Right lobe of liver (tissue), 6 donors: ENCODE data around the gene ANKS1B. TPM values are rescaled to one million over a fixed set of nuclear protein-coding genes. Genes with fewer than 3 reads are reported as not detected.
"Not testable (repeated sequence)": the region's sequence is repeated elsewhere in the genome, so short reads cannot be mapped to it uniquely, and the experiment has no call there.

Experiments
- ATAC-seq, 4 donors: fragments of 200-7000 bp; cut with Tn5 transposase; one replicate each; pipeline ENCODE4 v1.9.1; 2020; ENCODE audit warnings: mild to moderate bottlenecking in 4 of 4, moderate library complexity in 4 of 4
- DNase-seq, 3 donors: peaks; one replicate each; pipeline ENCODE4 v3.0.0-alpha.2; 2020
- H3K27ac ChIP-seq, 3 donors: fragments of 200-600 bp; one replicate each; pipeline ENCODE4 v1.8.0; 2022
- H3K27me3 ChIP-seq, 2 donors: fragments of 200-600 bp; one replicate each; pipeline ENCODE4 v1.8.0; 2022
- H3K36me3 ChIP-seq, 4 donors: fragments of 200-600 bp; sonication (generic) in 1 of 4; one replicate each; pipeline versions ENCODE4 v1.5.1 to v1.8.0; 2017 to 2022; ENCODE audit warnings: control low read depth in 1 of 4
- H3K4me1 ChIP-seq, 4 donors: fragments of 200-600 bp; sonication (generic) in 1 of 4; one replicate each; pipeline versions ENCODE4 v1.5.1 to v1.8.0; 2017 to 2022; ENCODE audit warnings: control low read depth in 1 of 4
- H3K4me3 ChIP-seq, 3 donors: fragments of 200-600 bp; one replicate each; pipeline ENCODE4 v1.8.0; 2022
- H3K9me3 ChIP-seq, 4 donors: fragments of 200-600 bp; sonication (generic) in 1 of 4; one replicate each; pipeline versions ENCODE4 v1.5.1 to v1.8.0; 2017 to 2022; ENCODE audit warnings: control low read depth in 1 of 4
- POLR2A ChIP-seq: fragments of 450-650 bp; IDR thresholded peaks from one replicate; pipeline ENCODE4 v1.6.1; 2017; ENCODE audit warnings: antibody characterized with exemption, mild to moderate bottlenecking
- WGBS: methylation state at CpG from one replicate; pipeline ENCODE4 v1.1.6; 2018; ENCODE audit warnings: low coverage, low lambda C conversion rate; ENCODE audit not compliant: insufficient coverage; ENCODE audit errors: missing lambda C conversion rate; 5-methylcytosine and 5-hydroxymethylcytosine counted together
- intact Hi-C, 2 donors: fragments of 100-400 bp; cut with DNase I; formaldehyde crosslinking; loops; one replicate each; pipeline versions ENCODE4 v1.11.2 to v1.14.1; 2022
- total RNA-seq, 6 experiments: library from RNA; depleted of rRNA in 2 of 6; stranded (reverse); fragments of >200 nt in 2 of 6; fragmentation: NEBNext Ultra II Directional in 3 of 6; extraction: Animal tissue kit (Norgen Biotek cat#: 25700) in 3 of 6; gene quantifications; one replicate each; pipeline versions ENCODE4 v1.1.0 to v1.2.4, GENCODE V29; 2016 to 2023
- TF ChIP-seq, protein P1 (sequence below), 4 donors: fragments of 200-600 bp in 3 of 4; fragments of 450-650 bp in 1 of 4; IDR thresholded peaks; one replicate each; pipeline versions ENCODE4 v1.5.1 to v1.8.0; 2016 to 2022; ENCODE audit warnings: antibody characterized with exemption in 4 of 4, mild to moderate bottlenecking in 2 of 4
- donor health status: DM: no; HTN: yes; CAD: no.
- donor health status: DM: no; HTN: no; CAD: no.
- donor health status: DM: no; HTN: no; CAD: no.
- donor health status: DM: no; HTN: yes; CAD: no.
- donor health status: DM: no; HTN: yes; CAD: no.

The ANKS1B gene
- total RNA-seq, 6 experiments from 2014 or later, result 0.17 to 1.9 (median 0.44) TPM; not detected in 1

- H3K27ac ChIP-seq, result no peak overlapping the region
- no peak for DNase-seq
- WGBS, result 38% methylated on average over 5 of the region's 5 CpGs
- no peak for ATAC-seq
- no peaks in the 10 kb centered on the region for H3K27me3 ChIP-seq
- no peaks in the 10 kb centered on the region for H3K4me1 ChIP-seq
- TF ChIP-seq, protein P1, sequence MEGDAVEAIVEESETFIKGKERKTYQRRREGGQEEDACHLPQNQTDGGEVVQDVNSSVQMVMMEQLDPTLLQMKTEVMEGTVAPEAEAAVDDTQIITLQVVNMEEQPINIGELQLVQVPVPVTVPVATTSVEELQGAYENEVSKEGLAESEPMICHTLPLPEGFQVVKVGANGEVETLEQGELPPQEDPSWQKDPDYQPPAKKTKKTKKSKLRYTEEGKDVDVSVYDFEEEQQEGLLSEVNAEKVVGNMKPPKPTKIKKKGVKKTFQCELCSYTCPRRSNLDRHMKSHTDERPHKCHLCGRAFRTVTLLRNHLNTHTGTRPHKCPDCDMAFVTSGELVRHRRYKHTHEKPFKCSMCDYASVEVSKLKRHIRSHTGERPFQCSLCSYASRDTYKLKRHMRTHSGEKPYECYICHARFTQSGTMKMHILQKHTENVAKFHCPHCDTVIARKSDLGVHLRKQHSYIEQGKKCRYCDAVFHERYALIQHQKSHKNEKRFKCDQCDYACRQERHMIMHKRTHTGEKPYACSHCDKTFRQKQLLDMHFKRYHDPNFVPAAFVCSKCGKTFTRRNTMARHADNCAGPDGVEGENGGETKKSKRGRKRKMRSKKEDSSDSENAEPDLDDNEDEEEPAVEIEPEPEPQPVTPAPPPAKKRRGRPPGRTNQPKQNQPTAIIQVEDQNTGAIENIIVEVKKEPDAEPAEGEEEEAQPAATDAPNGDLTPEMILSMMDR (IDR thresholded peaks at IDR 0.05), result no peak
- TF ChIP-seq POLR2A, result no peak
- intact Hi-C loops, result no loop called here
- H3K4me3 ChIP-seq, result no peak overlapping the region
- no peaks in the 10 kb centered on the region for H3K36me3 ChIP-seq
- no peaks in the 10 kb centered on the region for H3K9me3 ChIP-seq
Measured at GRCh38 chr12:99600388-99600787, 384.3 kb downstream of the ANKS1B start.

DNA sequence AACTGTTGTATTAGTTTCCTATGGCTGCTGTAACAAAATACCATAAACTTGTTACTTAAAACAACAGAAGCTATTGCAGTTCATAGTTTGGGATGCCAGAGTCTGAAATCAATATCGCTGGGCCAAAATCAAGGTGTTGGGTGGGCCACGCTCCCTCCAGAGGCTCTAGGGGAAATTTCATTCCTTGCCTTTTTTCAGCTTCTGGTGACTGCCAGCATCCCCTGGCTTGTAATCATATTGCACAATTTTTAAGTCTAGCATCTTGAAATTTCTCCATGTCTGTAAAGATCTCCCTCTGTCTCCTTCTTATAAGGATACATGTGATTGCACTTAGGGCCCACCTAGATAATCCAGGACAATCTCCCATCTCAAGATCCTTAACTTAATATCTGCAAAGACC lies 386.0 kb downstream of the ANKS1B start:
- WGBS, result 47% methylated on average over 2 of the region's 2 CpGs
- TF ChIP-seq POLR2A, result no peak
- TF ChIP-seq, protein P1 (IDR thresholded peaks at IDR 0.05), result no peak
- ATAC-seq, result no peak

DNA sequence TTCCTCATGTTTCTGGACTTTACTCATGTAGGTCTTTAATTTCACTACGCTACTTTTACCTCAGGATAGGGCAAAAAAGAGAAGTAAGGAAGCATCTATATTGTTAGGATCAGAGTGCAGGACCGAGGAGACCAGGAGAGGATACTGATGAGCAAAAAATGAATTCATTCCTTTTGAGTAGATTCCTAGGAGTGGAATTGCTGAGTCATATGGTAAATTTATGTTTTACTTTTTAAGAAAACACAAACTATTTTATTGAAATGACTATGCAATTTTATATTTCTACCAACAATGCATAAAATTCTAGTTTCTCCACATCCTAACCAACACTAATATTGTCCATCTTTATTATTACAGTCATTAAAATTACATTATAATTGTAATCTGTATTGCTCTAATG lies 388.0 kb downstream of the ANKS1B start:
- DNase-seq, result no peak
- Histone ChIP-seq H3K4me1 (no peaks in the 10 kb centered on the region), H3K4me3 (no peak overlapping the region), H3K36me3 (no peaks in the 10 kb centered on the region), H3K9me3 (no peaks in the 10 kb centered on the region), H3K27ac (no peak overlapping the region), H3K27me3 (no peaks in the 10 kb centered on the region)
- no peak for ATAC-seq
- intact Hi-C loops, result no loop called here
- no peak for TF ChIP-seq POLR2A
- TF ChIP-seq, protein P1 (IDR thresholded peaks at IDR 0.05), result no peak
- WGBS, result 57% methylated on average over 2 of the region's 2 CpGs

More for the DNA sequence above, 386.0 kb downstream of the ANKS1B start:
- Histone ChIP-seq H3K4me1 (no peaks in the 10 kb centered on the region), H3K27me3 (no peaks in the 10 kb centered on the region), H3K4me3 (no peak overlapping the region), H3K36me3 (no peaks in the 10 kb centered on the region), H3K9me3 (no peaks in the 10 kb centered on the region), H3K27ac (no peak overlapping the region)
- DNase-seq, result no peak
- intact Hi-C loops, result no loop called here

DNA sequence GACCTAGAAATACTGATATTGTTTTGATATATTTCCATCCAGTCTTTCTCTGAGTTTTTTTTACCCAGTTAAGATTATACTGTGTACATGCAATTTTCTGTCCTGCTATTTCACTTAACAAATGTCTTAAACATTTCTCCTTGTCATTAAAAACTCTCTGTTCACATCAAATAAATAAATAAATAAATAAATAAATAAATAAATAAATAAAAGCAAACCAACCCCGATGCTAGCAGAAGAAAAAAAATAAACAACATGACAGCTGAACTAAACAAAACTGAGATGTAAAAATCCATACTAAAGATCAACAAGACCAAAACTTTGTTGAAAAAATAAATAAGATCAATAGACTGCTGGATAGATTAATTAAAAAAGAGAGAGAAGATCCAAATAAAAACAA lies 407.6 kb downstream of the ANKS1B start:
- H3K9me3 ChIP-seq, intact Hi-C loops, H3K27ac ChIP-seq, H3K27me3 ChIP-seq, ATAC-seq, H3K4me1 ChIP-seq, H3K4me3 ChIP-seq, H3K36me3 ChIP-seq, DNase-seq: not testable (repeated sequence)
- WGBS, result 33% methylated on average over 1 of the region's 1 CpG

DNA sequence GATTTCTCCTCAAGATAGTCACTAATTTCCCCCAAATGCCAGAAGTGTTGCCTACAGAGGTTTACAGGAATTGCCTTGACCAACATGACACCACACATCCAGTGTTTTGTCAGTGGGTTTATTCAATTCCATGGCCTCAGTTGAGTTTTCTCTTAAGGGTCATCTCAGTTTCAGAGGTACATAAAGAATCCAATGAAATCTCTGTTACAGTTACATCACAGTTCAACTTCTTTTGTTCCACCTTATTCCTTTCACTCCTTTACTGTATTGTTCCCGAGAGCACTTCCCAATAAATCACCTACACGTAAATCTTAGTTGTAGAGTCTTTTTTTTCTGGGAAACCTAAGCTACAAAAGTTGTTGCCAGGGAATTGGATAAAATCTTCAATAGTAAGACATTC lies 410.8 kb downstream of the ANKS1B start:
- Histone ChIP-seq H3K4me3 (no peak overlapping the region), H3K4me1 (no peaks in the 10 kb centered on the region), H3K27ac (no peak overlapping the region), H3K9me3 (no peaks in the 10 kb centered on the region), H3K27me3 (no peaks in the 10 kb centered on the region), H3K36me3 (no peaks in the 10 kb centered on the region)
- DNase-seq (no peak), ATAC-seq (no peak)
- intact Hi-C loops, result no loop called here
- TF ChIP-seq, protein P1 (IDR thresholded peaks at IDR 0.05), result no peak
- no peak for TF ChIP-seq POLR2A
- WGBS, result 46% methylated on average over 2 of the region's 2 CpGs
